Right atrium auricular region (tissue), 2 donors: ENCODE results near the gene PAXX. TPM values are rescaled to one million over a fixed set of nuclear protein-coding genes. Genes with fewer than 3 reads are reported as not detected.

ENCODE experiments used
- DNase-seq: peaks from one replicate; pipeline ENCODE4 v3.0.0-alpha.2; 2019; ENCODE audit warnings: low spot score
- H3K27ac ChIP-seq, 2 donors: fragments of 200-600 bp; sonication (generic); 1 replicate in 1 of 2; 2 replicates in 1 of 2; pipeline ENCODE4 v1.5.1; 2016 to 2019
- H3K27me3 ChIP-seq, 2 donors: fragments of 200-600 bp; sonication (generic); one replicate each; pipeline versions ENCODE4 v1.5.1 to v1.6.0; 2017 to 2019
- H3K36me3 ChIP-seq: fragments of 200-600 bp; sonication (generic); one replicate; pipeline ENCODE4 v1.5.1; 2016
- H3K4me1 ChIP-seq, 2 donors: fragments of 200-600 bp; sonication (generic); one replicate each; pipeline versions ENCODE4 v1.5.1 to v1.6.0; 2017 to 2019
- H3K4me3 ChIP-seq, 2 donors: fragments of 200-600 bp; sonication (generic); 1 replicate in 1 of 2; 2 replicates in 1 of 2; pipeline ENCODE4 v1.5.1; 2017 to 2019; ENCODE audit warnings: mild to moderate bottlenecking in 1 of 2, moderate library complexity in 1 of 2
- H3K9me3 ChIP-seq, 2 donors: fragments of 200-600 bp; sonication (generic); one replicate each; pipeline ENCODE4 v1.5.1; 2019
- CTCF ChIP-seq, 2 donors: fragments of 200-600 bp; sonication (generic); IDR thresholded peaks; one replicate each; pipeline ENCODE4 v1.5.1; 2019; ENCODE audit warnings: antibody characterized with exemption in 2 of 2
- total RNA-seq, 2 donors: library from RNA; depleted of rRNA; stranded (reverse); fragments of >200 nt; gene quantifications; one replicate each; pipeline ENCODE4 v1.1.0, GENCODE V29; 2016

PAXX gene
- total RNA-seq, 2 donors from 2014 or later: 27.4 to 37.5 TPM

GRCh38 chr9:136956604-136957003, 35.6 kb upstream of the PAXX start:
- no peaks in the 10 kb centered on the region for H3K27me3 ChIP-seq
- no peaks in the 10 kb centered on the region for H3K9me3 ChIP-seq
- no peaks in the 10 kb centered on the region for H3K36me3 ChIP-seq
- no peak for TF ChIP-seq CTCF (IDR thresholded peaks at IDR 0.05)
- no peak overlapping the region for H3K4me3 ChIP-seq
- H3K4me1 ChIP-seq: peaks cover 0 to 22% of the 10 kb centered on the region in 2 donors
- no peak overlapping the region for H3K27ac ChIP-seq
- no peak for DNase-seq

GRCh38 chr9:136957461-136957860, 34.8 kb upstream of the PAXX start:
- Histone ChIP-seq H3K27ac (no peak overlapping the region), H3K4me3 (no peak overlapping the region), H3K4me1 (peaks cover 0 to 15% of the 10 kb centered on the region in 2 donors), H3K27me3 (no peaks in the 10 kb centered on the region), H3K36me3 (no peaks in the 10 kb centered on the region), H3K9me3 (no peaks in the 10 kb centered on the region)
- no peak for TF ChIP-seq CTCF (IDR thresholded peaks at IDR 0.05)
- no peak for DNase-seq

GRCh38 chr9:136957901-136958300, 34.3 kb upstream of the PAXX start:
- H3K36me3 ChIP-seq: no peaks in the 10 kb centered on the region
- no peaks in the 10 kb centered on the region for H3K9me3 ChIP-seq
- no peak overlapping the region for H3K4me3 ChIP-seq
- no peak overlapping the region for H3K27ac ChIP-seq
- no peaks in the 10 kb centered on the region for H3K27me3 ChIP-seq
- H3K4me1 ChIP-seq: peaks cover 0 to 11% of the 10 kb centered on the region in 2 donors
- no peak for TF ChIP-seq CTCF (IDR thresholded peaks at IDR 0.05)
- DNase-seq: no peak

GRCh38 chr9:136958473-136958872, 33.7 kb upstream of the PAXX start:
- Histone ChIP-seq H3K27me3 (no peaks in the 10 kb centered on the region), H3K4me1 (peaks cover 0 to 9% of the 10 kb centered on the region in 2 donors), H3K36me3 (no peaks in the 10 kb centered on the region), H3K27ac (no peak overlapping the region), H3K4me3 (no peak overlapping the region), H3K9me3 (no peaks in the 10 kb centered on the region)
- no peak for TF ChIP-seq CTCF (IDR thresholded peaks at IDR 0.05)
- no peak for DNase-seq

- no peaks in the 10 kb centered on the region for H3K36me3 ChIP-seq
- H3K4me3 ChIP-seq: no peak overlapping the region
- no peaks in the 10 kb centered on the region for H3K9me3 ChIP-seq
- H3K27ac ChIP-seq: no peak overlapping the region
- H3K27me3 ChIP-seq: no peaks in the 10 kb centered on the region
- no peak for DNase-seq
- peaks cover 0 to 12% of the 10 kb centered on the region in 2 donors for H3K4me1 ChIP-seq
- no peak for TF ChIP-seq CTCF (IDR thresholded peaks at IDR 0.05)
These were observed 33.0 kb upstream of the PAXX start for GRCh38 chr9:136958898-136959850.
